ENCODE results near the gene FRMD1. TPM values are rescaled to one million over a fixed set of nuclear protein-coding genes. Genes with fewer than 3 reads are reported as not detected.

The FRMD1 gene
- not detected in 2 replicates for total RNA-seq

DNA sequence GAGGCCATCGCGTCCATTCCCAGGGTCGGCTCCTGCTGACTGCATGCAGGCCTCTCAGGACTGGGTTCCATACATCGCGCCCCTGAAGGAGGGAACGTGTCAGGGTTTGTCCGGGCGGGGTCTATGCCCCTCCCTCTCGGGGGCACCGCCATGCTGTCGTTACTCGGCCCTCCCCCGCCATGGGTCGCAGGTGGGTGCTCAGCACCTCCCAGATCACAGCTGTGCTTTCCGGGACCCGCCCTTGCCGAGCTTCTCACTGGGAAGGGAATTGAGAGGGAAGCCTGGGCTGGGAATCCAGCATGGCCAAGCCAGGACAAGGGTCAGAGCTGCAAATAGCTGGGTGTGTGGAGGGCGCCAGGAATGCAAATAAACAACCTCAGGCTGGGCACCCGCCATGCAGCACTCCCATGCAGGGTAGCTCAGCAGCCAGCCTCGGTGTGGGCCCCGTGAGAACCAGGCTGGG is at the start of gene FRMD1:
Gene FRMD1, minus strand, starts transcription at position 270 of the 463 bp plus-strand sequence. Its CDS starts 118 bp downstream, at position 152.
- CTCF ChIA-PET = no interaction called here
- no peak within 1 kb of the TSS for H3K4me3 Mint-ChIP-seq
- no peaks in the 10 kb centered on the region for H3K9me3 Mint-ChIP-seq
- H3K27me3 Mint-ChIP-seq = no peaks in the 10 kb centered on the region
- DNase-seq (no peak), ATAC-seq (ENCODE audit: low read depth) (no peak)
- no peaks in the 10 kb centered on the region for H3K4me1 Mint-ChIP-seq
- POLR2A ChIA-PET = no interaction called here
- TF ChIP-seq, protein P1, sequence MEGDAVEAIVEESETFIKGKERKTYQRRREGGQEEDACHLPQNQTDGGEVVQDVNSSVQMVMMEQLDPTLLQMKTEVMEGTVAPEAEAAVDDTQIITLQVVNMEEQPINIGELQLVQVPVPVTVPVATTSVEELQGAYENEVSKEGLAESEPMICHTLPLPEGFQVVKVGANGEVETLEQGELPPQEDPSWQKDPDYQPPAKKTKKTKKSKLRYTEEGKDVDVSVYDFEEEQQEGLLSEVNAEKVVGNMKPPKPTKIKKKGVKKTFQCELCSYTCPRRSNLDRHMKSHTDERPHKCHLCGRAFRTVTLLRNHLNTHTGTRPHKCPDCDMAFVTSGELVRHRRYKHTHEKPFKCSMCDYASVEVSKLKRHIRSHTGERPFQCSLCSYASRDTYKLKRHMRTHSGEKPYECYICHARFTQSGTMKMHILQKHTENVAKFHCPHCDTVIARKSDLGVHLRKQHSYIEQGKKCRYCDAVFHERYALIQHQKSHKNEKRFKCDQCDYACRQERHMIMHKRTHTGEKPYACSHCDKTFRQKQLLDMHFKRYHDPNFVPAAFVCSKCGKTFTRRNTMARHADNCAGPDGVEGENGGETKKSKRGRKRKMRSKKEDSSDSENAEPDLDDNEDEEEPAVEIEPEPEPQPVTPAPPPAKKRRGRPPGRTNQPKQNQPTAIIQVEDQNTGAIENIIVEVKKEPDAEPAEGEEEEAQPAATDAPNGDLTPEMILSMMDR (IDR thresholded peaks at IDR 0.05) = no peak
- H3K36me3 Mint-ChIP-seq (ENCODE audit: low read depth) = no peaks in the 10 kb centered on the region
- intact Hi-C loops (cut with micrococcal nuclease) = no loop called here
- H3K27ac Mint-ChIP-seq = no peak within 1 kb of the TSS

DNA sequence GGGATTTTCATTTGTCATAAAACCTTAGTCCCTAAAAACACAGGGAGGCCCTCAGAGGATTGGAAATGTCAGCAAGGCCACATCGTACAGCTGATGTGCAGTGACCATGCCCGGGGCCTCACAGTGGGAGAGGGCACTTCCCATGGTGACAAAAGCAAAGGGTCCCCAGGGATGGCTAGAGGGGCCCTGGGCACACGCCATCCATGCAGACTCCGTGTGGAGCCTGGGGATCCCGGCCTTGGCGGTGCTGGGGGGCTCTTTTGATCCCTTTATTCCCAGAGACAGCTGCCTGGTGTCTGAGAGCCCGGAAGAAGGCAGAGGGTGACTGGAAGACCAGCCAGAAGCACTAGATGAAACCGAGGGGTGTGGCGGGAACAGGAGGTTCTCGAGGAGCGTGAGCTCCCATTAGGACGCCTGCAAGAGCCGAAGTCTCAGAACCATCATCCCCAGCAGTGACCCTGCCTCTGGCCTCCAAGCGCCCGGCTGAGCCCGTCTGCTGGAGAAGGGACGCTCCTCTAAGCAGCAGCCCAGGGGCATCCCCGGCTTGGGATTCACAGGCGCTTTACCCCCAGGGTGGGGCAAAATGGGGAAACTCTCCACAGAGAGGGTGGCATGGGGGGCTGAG is 49.1 kb upstream of the FRMD1 start:
- POLR2A ChIA-PET = no interaction called here
- no peak for ATAC-seq (ENCODE audit: low read depth)
- H3K36me3 Mint-ChIP-seq (ENCODE audit: low read depth) = no peaks in the 10 kb centered on the region
- H3K4me1 Mint-ChIP-seq = no peaks in the 10 kb centered on the region
- H3K27me3 Mint-ChIP-seq = peaks cover 7% of the 10 kb centered on the region
- CTCF ChIA-PET = no interaction called here
- H3K27ac Mint-ChIP-seq = no peak overlapping the region
- H3K9me3 Mint-ChIP-seq = no peaks in the 10 kb centered on the region
- H3K4me3 Mint-ChIP-seq = no peak overlapping the region
- intact Hi-C loops (cut with micrococcal nuclease) = no loop called here
- DNase-seq = no peak
- TF ChIP-seq, protein P1 (IDR thresholded peaks at IDR 0.05) = no peak

DNA sequence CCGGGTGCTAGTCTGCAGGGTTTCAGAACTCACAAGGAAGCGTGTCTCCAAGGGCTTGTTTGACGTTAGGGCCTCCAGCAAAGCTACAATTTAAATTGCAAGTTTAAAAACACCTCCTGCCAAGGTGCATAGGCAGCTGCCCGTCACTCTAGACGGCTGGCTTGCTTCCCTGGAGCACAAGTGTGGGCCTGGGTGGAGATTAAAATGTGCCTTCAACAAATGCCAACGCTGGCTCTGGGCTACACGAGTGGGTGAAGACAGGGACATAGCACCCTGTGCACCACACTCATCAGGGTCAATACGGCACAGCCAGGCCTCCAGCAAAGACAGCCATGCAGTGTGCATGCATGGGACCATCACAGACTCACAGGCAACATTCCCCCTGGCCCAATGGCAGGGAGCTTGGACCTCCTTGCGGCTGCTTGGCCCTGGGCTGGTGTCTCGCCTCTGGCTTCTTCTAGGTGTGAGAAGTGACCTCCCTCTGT is 48.4 kb upstream of the FRMD1 start:
- no peaks in the 10 kb centered on the region for H3K9me3 Mint-ChIP-seq
- DNase-seq (no peak), ATAC-seq (ENCODE audit: low read depth) (no peak)
- intact Hi-C loops (cut with micrococcal nuclease) = no loop called here
- POLR2A ChIA-PET = no interaction called here
- H3K4me3 Mint-ChIP-seq = no peak overlapping the region
- no peak overlapping the region for H3K27ac Mint-ChIP-seq
- TF ChIP-seq, protein P1 (IDR thresholded peaks at IDR 0.05) = no peak
- no peaks in the 10 kb centered on the region for H3K4me1 Mint-ChIP-seq
- peaks cover 7% of the 10 kb centered on the region for H3K27me3 Mint-ChIP-seq
- CTCF ChIA-PET = no interaction called here
- no peaks in the 10 kb centered on the region for H3K36me3 Mint-ChIP-seq (ENCODE audit: low read depth)

- POLR2A ChIA-PET = no interaction called here
- intact Hi-C loops (cut with micrococcal nuclease) = no loop called here
- CTCF ChIA-PET = no interaction called here
- TF ChIP-seq, protein P1 (IDR thresholded peaks at IDR 0.05) = no peak
- no peaks in the 10 kb centered on the region for H3K4me1 Mint-ChIP-seq
- no peak for ATAC-seq (ENCODE audit: low read depth)
- H3K9me3 Mint-ChIP-seq = no peaks in the 10 kb centered on the region
- H3K27ac Mint-ChIP-seq = no peak overlapping the region
- DNase-seq = no peak
- no peaks in the 10 kb centered on the region for H3K36me3 Mint-ChIP-seq (ENCODE audit: low read depth)
- H3K4me3 Mint-ChIP-seq = no peak overlapping the region
- H3K27me3 Mint-ChIP-seq = peaks cover 7% of the 10 kb centered on the region
Observed at GRCh38 chr6:168126566-168127383, 47.8 kb upstream of the FRMD1 start.

DNA sequence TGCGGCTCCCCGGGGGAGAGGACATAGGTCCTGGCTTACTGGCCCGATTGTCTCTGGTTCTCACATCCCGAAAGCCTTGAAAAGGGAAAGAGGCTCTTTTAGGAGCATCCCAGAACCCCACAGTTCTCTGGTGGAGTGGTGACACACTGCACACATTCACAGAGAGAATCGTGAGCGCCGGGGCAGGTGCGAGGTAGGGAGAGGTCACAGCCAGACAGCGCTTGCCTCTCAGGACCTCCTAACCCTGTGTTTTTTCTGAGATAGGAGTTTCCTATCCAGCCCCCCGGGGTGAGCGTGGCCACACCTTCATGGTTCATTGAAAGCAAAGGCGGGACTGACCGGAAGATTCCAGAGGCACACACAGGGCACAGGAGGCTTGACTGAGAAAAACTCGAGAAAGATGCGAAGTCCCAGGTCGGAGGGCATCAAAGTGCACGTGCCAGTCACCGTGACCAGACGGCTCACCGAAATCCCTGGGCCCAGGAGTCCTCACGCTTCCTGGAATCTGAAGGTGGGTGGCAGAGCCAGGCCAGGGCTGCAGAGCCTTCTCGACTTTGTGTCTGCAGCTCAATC is 46.5 kb upstream of the FRMD1 start:
- ATAC-seq (ENCODE audit: low read depth) = no peak
- TF ChIP-seq, protein P1 (IDR thresholded peaks at IDR 0.05) = no peak
- intact Hi-C loops (cut with micrococcal nuclease) = no loop called here
- Mint-ChIP-seq H3K4me3 (no peak overlapping the region), H3K9me3 (no peaks in the 10 kb centered on the region), H3K4me1 (no peaks in the 10 kb centered on the region), H3K27me3 (no peaks in the 10 kb centered on the region), H3K27ac (no peak overlapping the region), H3K36me3 (ENCODE audit: low read depth) (no peaks in the 10 kb centered on the region)
- DNase-seq = no peak
- ChIA-PET POLR2A (no interaction called here), CTCF (no interaction called here)

All from activated B cell treated with CpG ODN at 0.5 μM for 24 hours (primary cell).